Measurements from ENCODE around the gene C19orf85.
"Not testable (repeated sequence)": the region's sequence is repeated elsewhere in the genome, so short reads cannot be mapped to it uniquely, and the experiment has no call there.

C19orf85 gene

DNA sequence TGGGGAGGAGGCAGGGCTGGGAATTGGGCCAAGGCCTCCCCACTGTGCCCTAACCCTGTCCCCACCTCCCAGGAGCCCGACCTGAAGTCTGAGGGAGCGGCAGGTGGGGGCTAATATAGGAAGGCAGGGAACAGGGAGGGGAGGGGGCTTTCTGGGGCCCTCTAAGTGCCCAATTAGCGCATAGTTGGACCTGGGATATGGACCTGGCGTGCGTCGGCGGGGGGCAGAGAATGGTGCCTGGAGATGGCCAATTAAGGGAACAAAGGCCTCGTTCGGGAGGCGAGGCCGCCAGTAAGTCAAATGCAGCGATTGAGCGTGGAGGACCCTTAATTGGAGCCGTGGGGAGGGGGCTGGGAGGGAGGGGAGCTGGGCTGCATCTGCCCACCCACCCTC, at the start of gene C19orf85:
C19orf85 (minus strand) TSS at position 90 of the 393 bp plus-strand sequence. CDS start 197 bp downstream, outside the sequence.
- H3K4me3 ChIP-seq (ENCODE audit: low read length), result no peak within 1 kb of the TSS
- TF ChIP-seq ZNF274 (IDR thresholded peaks at IDR 0.05; ENCODE audit: low read depth, low read length), result no peak

- TF ChIP-seq ZNF274 (IDR thresholded peaks at IDR 0.05; ENCODE audit: low read depth, low read length), result no peak
- H3K4me3 ChIP-seq (ENCODE audit: low read length), result no peak overlapping the region
These were observed 43.6 kb upstream of the C19orf85 start for GRCh38 chr19:55508120-55508519.

DNA sequence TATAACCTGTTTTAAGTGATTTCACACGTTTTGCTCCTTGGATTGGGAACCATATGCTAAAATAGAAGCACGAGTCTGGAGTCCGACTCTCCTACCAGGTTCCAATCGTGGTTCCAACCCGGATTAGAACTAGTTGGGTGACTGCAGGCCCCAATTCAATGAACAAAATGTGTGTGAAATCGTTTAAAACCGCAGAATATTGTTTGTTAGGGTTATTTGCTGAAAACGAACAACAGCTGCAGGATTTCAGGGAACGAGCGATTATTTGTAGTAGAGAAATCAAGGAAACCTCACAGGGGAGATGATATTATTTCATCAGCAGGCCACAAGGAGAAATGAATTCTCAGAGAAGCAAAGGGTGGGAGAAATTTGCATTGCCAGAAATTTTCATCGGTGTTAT, 40.4 kb upstream of the C19orf85 start:
- no peak overlapping the region for H3K4me3 ChIP-seq (ENCODE audit: low read length)
- TF ChIP-seq ZNF274 (IDR thresholded peaks at IDR 0.05; ENCODE audit: low read depth, low read length), result no peak

GRCh38 chr19:55504252-55504603, 39.7 kb upstream of the C19orf85 start:
- no peak for TF ChIP-seq ZNF274 (IDR thresholded peaks at IDR 0.05; ENCODE audit: low read depth, low read length)
- no peak overlapping the region for H3K4me3 ChIP-seq (ENCODE audit: low read length)

DNA sequence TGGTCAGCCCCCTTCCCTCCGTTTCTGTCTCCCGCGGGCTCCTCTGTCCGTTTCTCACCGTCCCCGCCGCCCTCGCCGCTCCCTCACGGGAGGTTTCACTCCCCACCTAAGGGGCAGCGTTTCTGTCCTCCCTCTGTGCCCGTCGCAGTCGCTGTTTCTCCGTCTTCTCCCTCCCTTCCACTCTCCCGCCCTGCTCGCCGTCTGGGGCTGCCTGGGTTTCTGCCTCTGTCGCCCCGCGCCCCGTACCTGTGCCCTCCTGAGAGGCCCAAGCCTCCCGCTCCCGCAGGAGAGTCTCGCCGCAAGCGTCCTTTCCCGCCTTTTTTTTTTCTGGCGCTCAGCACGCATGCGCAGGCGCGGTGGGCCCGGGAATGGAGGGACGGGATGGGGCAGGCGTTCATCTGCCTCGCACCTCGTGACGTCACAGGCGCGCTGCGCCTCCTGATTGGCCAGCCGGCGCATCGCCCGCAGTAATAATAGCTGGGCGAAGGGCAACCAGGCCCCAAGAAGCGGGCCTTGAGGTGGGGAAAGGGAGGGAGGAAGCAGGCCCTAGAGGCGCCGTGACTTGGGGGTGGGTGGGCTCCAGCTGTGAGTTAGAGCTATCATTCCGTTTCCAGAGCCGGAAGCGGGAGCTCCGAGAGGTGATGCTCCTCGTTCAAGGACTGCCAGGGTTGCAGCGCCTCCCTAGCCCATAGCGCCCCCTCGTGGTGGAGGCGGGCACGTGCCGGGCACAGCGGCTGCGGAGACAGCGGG, 39.1 kb upstream of the C19orf85 start:
- no peak for TF ChIP-seq ZNF274 (IDR thresholded peaks at IDR 0.05; ENCODE audit: low read depth, low read length)
- H3K4me3 ChIP-seq (ENCODE audit: low read length), result peak overlapping the region; percentile 46; the same call in 1 of the 2 replicates

DNA sequence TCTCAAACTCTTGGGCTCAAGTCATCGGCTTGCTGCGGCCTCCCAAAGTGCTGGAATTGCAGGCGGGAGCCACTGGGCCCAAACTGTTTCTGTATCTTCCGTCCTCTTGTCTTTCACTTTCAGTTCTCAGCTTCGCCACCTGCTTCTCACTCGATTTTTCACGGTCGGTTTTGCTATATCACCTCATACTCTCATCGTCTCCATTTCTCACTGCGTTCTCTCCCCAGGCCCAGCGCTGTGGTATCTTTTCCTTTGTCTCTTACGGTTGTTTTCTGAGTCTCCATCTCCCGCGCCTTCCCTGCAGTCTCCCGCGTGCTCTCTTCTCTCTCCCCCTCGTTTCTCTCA, 38.6 kb upstream of the C19orf85 start:
- no peak for TF ChIP-seq ZNF274 (IDR thresholded peaks at IDR 0.05; ENCODE audit: low read depth, low read length)
- peak overlapping the region; percentile 18; the same call in 1 of the 2 replicates for H3K4me3 ChIP-seq (ENCODE audit: low read length)

- H3K4me3 ChIP-seq (ENCODE audit: low read length), result no peak overlapping the region
- TF ChIP-seq ZNF274 (IDR thresholded peaks at IDR 0.05; ENCODE audit: low read depth, low read length), result no peak
These were observed 37.8 kb upstream of the C19orf85 start for GRCh38 chr19:55502197-55502952.

DNA sequence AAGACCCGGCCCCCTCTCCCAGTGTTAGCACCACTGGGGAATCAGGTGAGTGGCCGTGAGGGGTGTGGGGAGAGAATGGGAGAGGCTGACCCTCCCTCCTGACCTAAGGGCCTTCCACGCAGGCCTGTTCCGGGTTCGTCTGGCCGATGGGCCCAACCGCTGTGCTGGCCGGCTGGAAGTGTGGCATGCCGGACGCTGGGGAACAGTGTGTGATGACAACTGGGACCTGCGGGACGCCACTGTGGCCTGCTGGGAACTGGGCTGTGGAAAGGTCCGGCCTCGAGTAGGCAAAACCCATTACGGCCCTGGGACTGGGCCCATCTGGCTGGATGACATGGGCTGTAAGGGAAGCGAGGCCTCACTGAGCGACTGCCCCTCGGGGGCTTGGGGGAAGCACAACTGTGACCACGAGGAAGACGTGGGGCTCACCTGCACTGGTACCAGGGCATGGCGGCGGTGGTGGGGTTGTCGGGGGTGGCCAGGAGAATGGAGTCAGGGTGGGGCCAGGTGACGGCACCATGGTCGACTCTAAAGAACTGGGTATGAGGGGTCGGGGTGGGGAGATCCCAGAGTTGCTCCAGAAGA, 35.9 kb upstream of the C19orf85 start:
- TF ChIP-seq ZNF274 (IDR thresholded peaks at IDR 0.05; ENCODE audit: low read depth, low read length), result no peak

GRCh38 chr19:55498246-55498840, 33.8 kb upstream of the C19orf85 start:
- H3K4me3 ChIP-seq (ENCODE audit: low read length), result no peak overlapping the region
- TF ChIP-seq ZNF274 (IDR thresholded peaks at IDR 0.05; ENCODE audit: low read depth, low read length), result no peak

More for the DNA sequence above, 35.9 kb upstream of the C19orf85 start:
- H3K4me3 ChIP-seq (ENCODE audit: low read length), result no peak overlapping the region

DNA sequence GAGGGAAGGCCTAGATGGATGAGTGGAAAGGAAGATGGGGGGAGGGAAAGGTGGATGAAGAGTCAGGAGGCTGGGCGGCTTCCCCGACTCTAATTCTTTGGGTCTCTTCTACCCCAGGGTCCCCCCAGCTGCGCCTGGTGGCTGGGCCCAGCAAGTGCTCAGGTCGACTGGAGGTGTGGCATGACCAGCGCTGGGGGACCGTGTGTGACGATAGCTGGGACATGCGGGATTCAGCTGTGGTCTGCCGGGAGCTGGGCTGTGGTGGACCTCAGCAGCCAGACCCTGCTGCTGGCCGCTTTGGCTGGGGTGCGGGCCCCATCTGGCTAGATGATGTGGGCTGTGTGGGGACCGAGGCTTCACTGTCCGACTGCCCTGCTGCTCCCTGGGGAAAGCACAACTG, 33.2 kb upstream of the C19orf85 start:
- TF ChIP-seq ZNF274 (IDR thresholded peaks at IDR 0.05; ENCODE audit: low read depth, low read length), result no peak
- H3K4me3 ChIP-seq (ENCODE audit: low read length), result no peak overlapping the region

- H3K4me3 ChIP-seq (ENCODE audit: low read length), result not testable (repeated sequence)
These were observed 32.3 kb upstream of the C19orf85 start for GRCh38 chr19:55496820-55497219.

GRCh38 chr19:55495646-55496349, 31.2 kb upstream of the C19orf85 start:
- no peak for TF ChIP-seq ZNF274 (IDR thresholded peaks at IDR 0.05; ENCODE audit: low read depth, low read length)
- H3K4me3 ChIP-seq (ENCODE audit: low read length), result no peak overlapping the region

- no peak for TF ChIP-seq ZNF274 (IDR thresholded peaks at IDR 0.05; ENCODE audit: low read depth, low read length)
- no peak overlapping the region for H3K4me3 ChIP-seq (ENCODE audit: low read length)
These were observed 29.7 kb upstream of the C19orf85 start for GRCh38 chr19:55494172-55494761.

Measured in GM08714 (cell line).